Uterus (tissue), 4 donors: ENCODE measurements around the gene NEDD4. TPM values are rescaled to one million over a fixed set of nuclear protein-coding genes. Genes with fewer than 3 reads are reported as not detected.
"Not testable (repeated sequence)": the region's sequence is repeated elsewhere in the genome, so short reads cannot be mapped to it uniquely, and the experiment has no call there.

Experiments used
- DNase-seq, 2 donors: peaks; one replicate each; pipeline ENCODE4 v3.0.0-alpha.2; 2019 to 2020
- H3K27ac ChIP-seq, 2 donors: fragments of 200-600 bp; sonication (generic); 1 replicate in 1 of 2; 2 replicates in 1 of 2; pipeline ENCODE4 v1.5.1; 2016 to 2018
- H3K27me3 ChIP-seq, 2 donors: fragments of 200-600 bp; sonication (generic); one replicate each; pipeline ENCODE4 v1.5.1; 2018 to 2019; ENCODE audit warnings: control low read depth in 1 of 2
- H3K36me3 ChIP-seq, 2 donors: fragments of 200-600 bp; sonication (generic); one replicate each; pipeline ENCODE4 v1.5.1; 2019; ENCODE audit warnings: control low read depth in 1 of 2
- H3K4me1 ChIP-seq, 2 donors: fragments of 200-600 bp; sonication (generic); one replicate each; pipeline ENCODE4 v1.5.1; 2018 to 2019; ENCODE audit warnings: control low read depth in 1 of 2
- H3K4me3 ChIP-seq, 2 donors: fragments of 200-600 bp; sonication (generic); 1 replicate in 1 of 2; 2 replicates in 1 of 2; pipeline ENCODE4 v1.5.1; 2018 to 2019; ENCODE audit warnings: mild to moderate bottlenecking in 1 of 2
- H3K9me3 ChIP-seq, 2 donors: fragments of 200-600 bp; sonication (generic); one replicate each; pipeline ENCODE4 v1.5.1; 2019; ENCODE audit warnings: control low read depth in 1 of 2
- CTCF ChIP-seq, 4 experiments: fragments of 200-600 bp in 2 of 4; fragments of 450-650 bp in 2 of 4; sonication (generic) in 2 of 4; IDR thresholded peaks; one replicate each; pipeline ENCODE4 v1.5.1; 2016 to 2019; ENCODE audit warnings: antibody characterized with exemption in 4 of 4, mild to moderate bottlenecking in 2 of 4, moderate library complexity in 1 of 4
- POLR2A ChIP-seq, 2 donors: fragments of 450-650 bp; IDR thresholded peaks; one replicate each; pipeline ENCODE4 v1.6.1; 2016; ENCODE audit warnings: antibody characterized with exemption in 2 of 2, mild to moderate bottlenecking in 1 of 2, moderate library complexity in 1 of 2
- intact Hi-C: fragments of 100-400 bp; cut with DNase I; formaldehyde crosslinking; loops from one replicate; pipeline ENCODE4 v1.15.1; 2023; ENCODE audit warnings: low total_unique reads
- total RNA-seq, 4 donors: library from RNA; depleted of rRNA in 3 of 4; stranded (reverse); fragments of >200 nt in 3 of 4; gene quantifications; one replicate each; pipeline versions ENCODE4 v1.1.0 to v1.2.4, GENCODE V29; 2014 to 2023
- donor health status: DM: yes; HTN: yes; CAD: no.

NEDD4 gene
- total RNA-seq, 4 donors from 2014 or later = 13.3 to 44.0 (median 35.6) TPM

GRCh38 chr15:55954862-55955605 is 38.4 kb downstream of the NEDD4 start:
- intact Hi-C loops = no loop called here

GRCh38 chr15:55952501-55953274 is 40.7 kb downstream of the NEDD4 start:
- H3K9me3 ChIP-seq, DNase-seq, intact Hi-C loops, H3K27me3 ChIP-seq, H3K36me3 ChIP-seq, H3K27ac ChIP-seq, H3K4me1 ChIP-seq, H3K4me3 ChIP-seq: not testable (repeated sequence)

More at GRCh38 chr15:55954862-55955605, 38.4 kb downstream of the NEDD4 start:
- DNase-seq = no peak
- no peaks in the 10 kb centered on the region for H3K9me3 ChIP-seq
- H3K27me3 ChIP-seq = no peaks in the 10 kb centered on the region
- TF ChIP-seq CTCF (IDR thresholded peaks at IDR 0.05) (no peak), POLR2A (IDR thresholded peaks at IDR 0.05) (no peak)
- no peaks in the 10 kb centered on the region for H3K36me3 ChIP-seq
- H3K4me3 ChIP-seq = no peak overlapping the region
- no peak overlapping the region for H3K27ac ChIP-seq
- H3K4me1 ChIP-seq = no peaks in the 10 kb centered on the region

GRCh38 chr15:55944606-55945005 is 48.8 kb downstream of the NEDD4 start:
- H3K4me1 ChIP-seq, H3K36me3 ChIP-seq, intact Hi-C loops, DNase-seq, H3K9me3 ChIP-seq, H3K27me3 ChIP-seq, H3K27ac ChIP-seq, H3K4me3 ChIP-seq: not testable (repeated sequence)

GRCh38 chr15:55942332-55942731 is 51.1 kb downstream of the NEDD4 start:
- no peaks in the 10 kb centered on the region for H3K36me3 ChIP-seq
- intact Hi-C loops = no loop called here
- DNase-seq = no peak
- no peaks in the 10 kb centered on the region for H3K27me3 ChIP-seq
- H3K27ac ChIP-seq = no peak overlapping the region
- no peak for TF ChIP-seq CTCF (IDR thresholded peaks at IDR 0.05)
- TF ChIP-seq POLR2A (IDR thresholded peaks at IDR 0.05) = no peak
- no peaks in the 10 kb centered on the region for H3K4me1 ChIP-seq
- H3K4me3 ChIP-seq = no peak overlapping the region
- H3K9me3 ChIP-seq = no peaks in the 10 kb centered on the region

- Histone ChIP-seq H3K27me3 (no peaks in the 10 kb centered on the region), H3K4me1 (no peaks in the 10 kb centered on the region), H3K27ac (no peak overlapping the region), H3K9me3 (no peaks in the 10 kb centered on the region), H3K36me3 (no peaks in the 10 kb centered on the region), H3K4me3 (no peak overlapping the region)
- DNase-seq = no peak
- intact Hi-C loops = no loop called here
- TF ChIP-seq POLR2A (IDR thresholded peaks at IDR 0.05) (no peak), CTCF (IDR thresholded peaks at IDR 0.05) (no peak)
These were observed 56.4 kb downstream of the NEDD4 start for GRCh38 chr15:55937040-55937439.

- Histone ChIP-seq H3K27me3 (no peaks in the 10 kb centered on the region), H3K27ac (no peak overlapping the region), H3K4me3 (no peak overlapping the region), H3K36me3 (no peaks in the 10 kb centered on the region), H3K4me1 (no peaks in the 10 kb centered on the region), H3K9me3 (no peaks in the 10 kb centered on the region)
- intact Hi-C loops = no loop called here
- no peak for DNase-seq
- TF ChIP-seq CTCF (IDR thresholded peaks at IDR 0.05) (no peak), POLR2A (IDR thresholded peaks at IDR 0.05) (no peak)
These were observed 64.5 kb downstream of the NEDD4 start for GRCh38 chr15:55928955-55929354.
